HG02571 (cell line): ENCODE results near the gene NDUFB10.

Experiments used
- ATAC-seq: cut with Tn5 transposase; IDR thresholded peaks from one replicate; pipeline ENCODE4 v1.9.1; 2021; ENCODE audit warnings: mild to moderate bottlenecking, moderate library complexity; ENCODE audit not compliant: unreplicated experiment

The NDUFB10 gene

DNA sequence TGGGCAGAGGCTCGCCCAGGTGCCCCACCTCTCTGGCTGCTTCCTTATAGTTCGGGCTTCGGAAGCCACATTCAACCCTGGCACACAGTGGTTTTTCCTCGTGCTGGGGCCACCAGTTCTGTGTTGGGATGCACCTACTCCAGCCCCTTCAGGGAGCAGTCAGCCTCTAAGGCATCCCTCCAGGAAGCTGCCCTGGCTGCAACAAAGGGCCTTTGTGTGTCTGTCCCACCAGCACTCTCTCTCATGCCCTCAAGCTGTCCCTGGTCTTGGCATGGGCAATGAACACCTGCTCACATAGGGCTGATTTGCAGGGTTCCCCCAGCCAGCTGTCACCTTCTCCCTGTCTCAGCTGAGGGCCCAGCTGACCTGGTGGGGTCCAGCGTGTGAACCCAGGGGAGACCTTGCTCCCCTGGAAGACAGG, 22.7 kb downstream of the NDUFB10 start:
- no peak for ATAC-seq

DNA sequence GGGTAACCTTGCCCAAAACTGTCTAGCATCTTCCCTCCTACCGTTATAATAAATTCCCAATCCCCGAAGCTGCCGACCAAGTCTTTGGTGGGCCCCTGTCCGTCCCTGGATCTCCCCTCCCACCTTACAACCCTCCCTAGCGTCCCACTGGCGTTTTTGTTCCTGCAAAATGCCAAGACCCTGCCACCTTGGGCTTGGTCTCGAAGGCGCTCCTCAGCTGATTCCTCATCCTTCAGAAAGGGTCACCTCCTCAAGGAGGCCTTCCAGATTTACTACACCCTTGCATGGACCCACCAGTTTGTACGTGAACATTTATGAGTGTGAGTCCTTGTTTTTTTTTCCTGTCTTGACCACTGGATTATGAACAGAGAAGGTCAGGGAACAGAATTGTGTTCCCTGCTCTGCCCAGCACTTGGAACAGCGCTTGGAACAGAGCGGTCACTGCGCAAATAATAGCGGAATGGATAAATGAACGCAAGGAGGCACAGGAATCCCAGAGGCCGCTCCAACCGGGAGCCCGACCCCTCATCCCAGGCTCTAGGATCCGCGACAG, 23.7 kb downstream of the NDUFB10 start:
- no peak for ATAC-seq

DNA sequence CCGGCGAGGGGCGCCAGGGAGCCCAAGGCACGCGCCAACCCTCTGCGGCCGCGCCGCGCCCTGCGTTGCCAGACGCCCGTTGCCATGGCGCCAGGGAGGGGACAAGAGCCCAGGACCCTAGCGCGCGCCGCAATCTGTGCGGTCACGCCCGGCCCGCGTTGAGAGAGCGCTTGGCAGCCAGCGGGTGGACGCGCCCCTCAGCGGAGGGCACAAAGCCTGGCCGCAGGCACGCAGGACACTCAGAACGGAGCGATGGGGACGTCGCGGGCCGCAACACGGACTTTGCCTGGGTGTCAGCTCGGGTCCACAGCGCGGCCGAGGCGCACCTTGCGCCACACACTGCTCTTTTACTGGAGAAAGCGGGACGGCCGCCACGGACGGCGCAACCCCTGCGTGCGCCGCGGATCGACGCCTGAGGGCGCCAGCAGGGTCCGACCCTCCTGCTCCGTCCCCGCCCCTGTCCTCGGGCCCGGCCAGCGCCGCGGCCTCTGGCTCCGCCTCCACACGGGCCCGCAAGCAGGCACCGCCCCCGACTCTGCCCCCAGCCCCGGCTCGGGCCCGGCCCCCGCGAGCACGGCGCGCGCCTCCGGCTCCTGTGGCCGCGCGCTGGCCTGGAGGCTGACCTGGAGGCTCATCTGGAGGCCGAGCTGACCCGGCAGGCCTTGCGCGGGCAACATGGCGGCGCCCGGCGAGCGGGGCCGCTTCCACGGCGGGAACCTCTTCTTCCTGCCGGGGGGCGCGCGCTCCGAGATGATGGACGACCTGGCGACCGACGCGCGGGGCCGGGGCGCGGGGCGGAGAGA, 24.4 kb downstream of the NDUFB10 start, which contains the start of gene GFER:
TSS of gene GFER (plus strand) at position 650 of the 803 bp plus-strand sequence. CDS start at position 676, 26 bp downstream.
- ATAC-seq: peak; percentile 69

DNA sequence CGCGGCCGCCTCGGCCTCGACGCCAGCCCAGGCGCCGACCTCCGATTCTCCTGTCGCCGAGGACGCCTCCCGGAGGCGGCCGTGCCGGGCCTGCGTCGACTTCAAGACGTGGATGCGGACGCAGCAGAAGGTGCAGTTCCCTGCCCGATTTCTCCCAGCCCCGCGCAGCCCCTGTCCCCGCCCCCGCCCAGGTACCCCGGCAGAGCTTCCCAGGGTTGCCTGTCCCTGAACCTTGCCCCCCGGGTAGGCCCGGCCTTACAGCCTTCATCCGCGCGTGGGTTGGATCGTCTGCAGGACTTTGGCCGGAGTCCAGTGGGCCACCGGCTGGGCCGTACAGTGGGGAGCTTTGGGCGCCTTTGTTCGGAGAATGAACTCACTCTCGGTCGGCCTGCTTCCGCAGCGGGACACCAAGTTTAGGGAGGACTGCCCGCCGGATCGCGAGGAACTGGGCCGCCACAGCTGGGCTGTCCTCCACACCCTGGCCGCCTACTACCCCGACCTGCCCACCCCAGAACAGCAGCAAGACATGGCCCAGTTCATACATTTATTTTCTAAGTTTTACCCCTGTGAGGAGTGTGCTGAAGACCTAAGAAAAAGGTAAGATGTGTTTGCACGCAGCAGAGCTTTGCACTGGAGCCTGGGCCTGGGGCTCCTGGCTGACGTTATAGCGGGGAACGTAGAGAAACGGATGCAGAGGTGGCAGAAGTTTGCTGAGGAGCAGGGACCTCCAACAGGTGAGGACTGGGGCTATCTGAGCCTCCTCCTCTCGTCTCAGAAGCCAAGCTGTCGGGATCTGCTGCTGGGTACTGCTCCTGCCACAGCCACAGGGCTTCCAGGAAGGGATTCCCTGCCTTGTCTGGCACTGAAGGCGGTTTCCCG, 25.2 kb downstream of the NDUFB10 start:
- no peak for ATAC-seq

DNA sequence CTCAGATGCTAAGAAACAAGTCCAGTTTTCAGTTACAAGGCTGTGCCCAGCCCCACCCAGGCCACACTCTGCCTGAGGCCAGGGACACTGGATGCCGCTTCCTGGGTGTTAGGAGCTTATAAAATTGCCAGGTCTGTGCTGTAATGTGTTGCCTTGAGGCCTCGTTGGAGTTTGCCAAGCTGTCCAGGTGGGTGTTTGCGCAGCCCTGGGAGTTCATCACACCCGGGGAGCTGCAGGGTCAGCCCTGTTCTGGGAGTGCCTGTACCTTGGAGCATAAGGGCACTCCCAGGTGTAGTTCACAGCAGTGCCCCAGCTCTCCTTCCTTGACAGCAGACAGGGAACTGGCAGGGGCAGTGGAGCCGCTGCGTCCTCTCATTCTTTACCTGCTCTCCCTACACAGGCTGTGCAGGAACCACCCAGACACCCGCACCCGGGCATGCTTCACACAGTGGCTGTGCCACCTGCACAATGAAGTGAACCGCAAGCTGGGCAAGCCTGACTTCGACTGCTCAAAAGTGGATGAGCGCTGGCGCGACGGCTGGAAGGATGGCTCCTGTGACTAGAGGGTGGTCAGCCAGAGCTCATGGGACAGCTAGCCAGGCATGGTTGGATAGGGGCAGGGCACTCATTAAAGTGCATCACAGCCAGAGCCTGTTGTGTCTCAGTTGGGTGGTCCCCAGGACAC, 26.3 kb downstream of the NDUFB10 start:
- ATAC-seq: no peak

DNA sequence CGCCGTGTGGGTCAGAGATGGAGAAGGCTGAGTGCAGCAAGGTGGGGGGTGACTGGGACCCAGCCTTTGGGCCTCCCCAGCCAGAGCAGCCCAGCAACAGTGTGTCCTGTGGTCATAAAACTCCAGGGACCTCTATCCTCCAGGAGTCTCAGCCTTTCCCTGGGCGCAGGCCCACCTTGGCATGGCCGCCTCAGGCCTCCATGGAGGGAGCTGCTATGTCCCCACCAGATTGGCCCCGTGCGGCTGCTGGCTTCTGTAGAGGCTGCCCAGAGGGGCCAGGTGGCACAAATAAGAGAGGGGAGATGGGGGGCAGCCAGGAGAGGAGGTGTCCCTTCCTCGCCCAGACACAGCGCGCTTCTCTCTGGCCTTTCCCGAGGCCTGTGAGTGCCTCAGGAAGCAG, 27.9 kb downstream of the NDUFB10 start:
- ATAC-seq: no peak

DNA sequence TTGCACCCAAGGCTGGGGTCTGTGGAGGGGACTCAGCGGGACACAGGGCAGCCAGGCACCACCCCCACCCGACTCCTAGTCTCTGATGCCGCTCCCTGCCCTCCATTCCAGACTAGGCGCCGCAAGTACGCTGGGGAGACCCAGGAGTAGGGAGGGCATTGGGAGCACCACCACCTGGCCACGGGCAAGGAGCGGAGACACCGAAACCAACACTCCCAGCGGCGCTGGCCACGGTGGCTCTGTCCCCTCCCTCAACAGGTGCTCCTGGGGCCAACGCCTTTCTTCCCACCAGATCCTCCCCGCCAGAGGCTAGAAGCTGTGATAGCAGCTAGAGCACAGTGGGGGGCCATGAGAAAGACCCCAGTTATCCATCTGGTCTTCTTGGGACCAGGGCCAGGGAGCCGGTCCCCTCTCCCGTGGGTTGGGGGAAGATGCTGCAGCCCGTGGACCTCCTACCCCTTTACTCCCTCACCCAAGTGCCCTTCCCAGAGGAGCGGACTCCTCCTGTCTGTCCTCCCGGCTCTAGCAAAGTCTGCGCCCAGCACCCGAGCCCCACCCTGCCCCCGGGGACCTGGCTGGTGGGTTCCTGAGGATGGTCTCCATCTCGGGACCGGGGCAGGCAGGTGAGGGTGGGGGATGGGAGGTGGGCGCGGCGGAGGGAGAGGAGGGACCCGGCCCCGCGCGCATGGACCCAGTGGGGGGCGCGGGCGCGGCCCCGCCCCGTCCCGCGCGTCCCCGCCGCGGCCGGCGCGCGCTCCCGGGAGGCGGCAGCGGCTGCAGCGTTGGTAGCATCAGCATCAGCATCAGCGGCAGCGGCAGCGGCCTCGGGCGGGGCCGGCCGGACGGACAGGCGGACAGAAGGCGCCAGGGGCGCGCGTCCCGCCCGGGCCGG, 30.1 kb downstream of the NDUFB10 start, which contains the start of gene SYNGR3:
TSS of gene SYNGR3 (plus strand) at position 762 of the 892 bp plus-strand sequence. CDS start 133 bp downstream, outside the sequence.
- ATAC-seq: no peak

DNA sequence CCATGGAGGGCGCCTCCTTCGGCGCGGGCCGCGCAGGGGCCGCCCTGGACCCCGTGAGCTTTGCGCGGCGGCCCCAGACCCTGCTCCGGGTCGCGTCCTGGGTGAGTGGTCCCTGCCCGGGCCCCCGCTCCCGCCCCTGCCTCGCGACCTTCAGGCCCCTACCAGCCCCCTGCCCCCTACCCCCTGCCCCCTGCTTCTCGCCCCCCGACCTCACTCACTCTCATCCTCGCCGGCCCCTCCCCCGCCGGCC, 30.7 kb downstream of the NDUFB10 start:
- no peak for ATAC-seq

DNA sequence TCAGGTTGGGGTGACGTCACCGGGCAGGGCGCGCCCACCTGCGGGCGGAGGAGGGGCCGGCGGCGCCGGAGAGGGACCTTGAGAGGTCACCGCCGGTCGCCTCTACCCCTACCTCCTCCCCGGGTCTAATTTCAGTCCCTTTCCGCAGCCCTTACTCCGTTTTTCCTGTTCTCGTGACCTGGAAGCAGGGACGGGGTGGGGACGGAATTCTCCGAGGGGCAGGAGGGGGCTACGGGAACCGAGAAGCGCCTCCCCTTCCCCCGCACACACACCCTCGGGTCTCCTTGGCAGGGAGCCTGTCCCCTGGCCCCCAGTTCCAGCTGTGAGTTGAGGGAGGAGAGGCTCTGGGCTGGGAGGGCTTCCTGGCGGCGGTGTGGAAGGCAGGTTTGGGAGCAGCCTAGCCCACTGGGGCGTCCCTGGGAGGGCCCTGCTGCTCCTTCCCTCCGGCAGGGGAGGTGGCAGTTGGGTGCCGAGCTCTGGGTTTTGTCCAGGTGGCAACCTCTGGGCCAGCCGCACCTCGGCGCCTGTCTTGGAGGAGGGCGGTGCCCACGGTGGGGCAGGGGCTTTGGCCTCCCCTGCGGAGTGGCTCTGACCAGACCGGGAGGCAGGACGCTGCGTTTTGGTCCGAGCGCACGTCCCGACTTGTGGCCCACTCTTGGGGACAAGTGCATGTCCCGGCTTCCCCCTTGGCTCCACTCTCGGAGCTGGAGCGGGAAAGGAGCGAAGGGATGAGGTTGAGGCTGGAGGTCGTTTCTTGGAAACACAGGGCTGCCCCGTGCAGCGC, 31.2 kb downstream of the NDUFB10 start:
- ATAC-seq: no peak

DNA sequence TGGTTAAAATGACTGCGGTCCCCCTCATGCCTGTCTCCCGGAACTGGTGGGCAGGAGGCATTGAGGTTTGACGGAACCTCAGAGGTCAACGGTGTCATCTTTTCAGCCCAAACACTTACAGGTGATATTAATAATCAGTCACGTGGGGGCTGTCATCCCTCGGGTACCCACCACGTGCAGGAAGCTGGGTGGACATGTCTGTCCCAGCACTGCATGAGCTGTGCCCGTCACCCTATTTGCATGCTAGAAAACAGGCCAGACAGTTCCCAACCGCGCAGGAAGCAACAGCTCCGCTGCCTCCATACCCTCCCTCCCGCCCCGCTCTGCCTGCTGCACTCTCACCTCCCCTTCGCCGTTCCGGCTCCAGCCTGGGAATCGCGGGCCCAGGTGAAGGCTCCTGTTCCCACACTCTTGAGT, 31.8 kb downstream of the NDUFB10 start:
- ATAC-seq: no peak

DNA sequence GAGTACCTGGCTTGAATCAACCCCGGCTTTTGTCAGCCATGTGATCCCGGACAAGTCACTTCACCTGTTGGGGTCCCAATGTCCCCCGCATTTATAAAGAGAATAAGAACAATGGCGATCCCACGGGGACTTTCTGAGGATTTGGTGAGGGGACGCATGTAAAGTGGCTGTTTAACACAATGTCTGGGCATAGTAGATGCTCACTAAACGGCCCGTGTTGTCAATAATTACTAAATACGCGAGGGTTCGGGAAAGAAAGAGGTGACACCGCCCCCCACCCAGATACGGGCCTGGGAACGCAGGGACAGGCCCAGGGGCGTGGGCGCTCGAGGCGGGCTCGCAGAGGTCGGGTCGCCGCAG, 32.2 kb downstream of the NDUFB10 start:
- ATAC-seq: no peak

DNA sequence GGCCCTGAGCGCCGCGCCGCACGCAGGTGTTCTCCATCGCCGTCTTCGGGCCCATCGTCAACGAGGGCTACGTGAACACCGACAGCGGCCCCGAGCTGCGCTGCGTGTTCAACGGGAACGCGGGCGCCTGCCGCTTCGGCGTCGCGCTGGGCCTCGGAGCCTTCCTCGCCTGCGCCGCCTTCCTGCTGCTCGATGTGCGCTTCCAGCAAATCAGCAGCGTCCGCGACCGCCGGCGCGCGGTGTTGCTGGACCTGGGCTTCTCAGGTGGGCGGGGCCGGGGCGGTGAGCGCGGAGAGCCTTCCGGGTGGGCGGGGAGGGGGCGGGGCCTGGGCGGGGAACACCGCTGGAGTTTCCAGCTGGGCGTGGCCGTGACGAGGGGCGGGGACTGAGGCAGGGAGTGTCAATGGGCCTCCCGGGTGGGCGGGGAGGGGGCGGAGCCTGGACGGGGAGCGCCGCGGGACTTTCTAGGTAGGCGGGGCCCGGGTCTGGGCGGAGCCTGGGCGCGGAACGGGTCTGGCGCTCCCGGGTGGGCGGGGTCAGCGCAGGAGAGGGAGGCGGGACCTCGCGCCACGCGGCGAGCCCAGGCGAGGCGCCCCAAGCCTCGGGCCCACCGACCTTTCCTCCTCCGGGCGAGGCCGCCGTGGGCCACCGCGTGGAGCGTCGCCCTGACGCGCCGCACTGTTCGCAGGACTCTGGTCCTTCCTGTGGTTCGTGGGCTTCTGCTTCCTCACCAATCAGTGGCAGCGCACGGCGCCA, 32.8 kb downstream of the NDUFB10 start:
- ATAC-seq: peak; percentile 46

DNA sequence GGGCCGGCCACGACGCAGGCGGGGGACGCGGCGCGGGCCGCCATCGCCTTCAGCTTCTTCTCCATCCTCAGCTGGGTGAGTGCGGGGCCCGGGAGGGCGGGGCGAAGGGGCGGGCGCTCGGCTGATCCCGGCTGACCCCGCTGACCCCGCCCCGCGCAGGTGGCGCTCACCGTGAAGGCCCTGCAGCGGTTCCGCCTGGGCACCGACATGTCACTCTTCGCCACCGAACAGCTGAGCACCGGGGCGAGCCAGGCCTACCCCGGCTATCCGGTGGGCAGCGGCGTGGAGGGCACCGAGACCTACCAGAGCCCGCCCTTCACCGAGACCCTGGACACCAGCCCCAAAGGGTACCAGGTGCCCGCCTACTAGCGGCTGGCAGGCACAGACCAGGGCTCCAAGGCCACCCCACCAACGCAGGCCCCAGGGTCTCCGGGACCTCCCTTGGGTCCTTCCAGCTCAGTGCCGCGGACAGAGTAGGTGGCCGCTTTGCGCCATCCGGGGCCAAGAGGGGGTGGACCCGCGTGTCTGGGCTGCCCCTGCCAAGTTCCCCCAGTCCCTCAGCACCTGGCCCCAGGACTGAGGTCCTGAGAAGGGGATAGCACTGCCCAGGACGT, 33.5 kb downstream of the NDUFB10 start:
- ATAC-seq: no peak

DNA sequence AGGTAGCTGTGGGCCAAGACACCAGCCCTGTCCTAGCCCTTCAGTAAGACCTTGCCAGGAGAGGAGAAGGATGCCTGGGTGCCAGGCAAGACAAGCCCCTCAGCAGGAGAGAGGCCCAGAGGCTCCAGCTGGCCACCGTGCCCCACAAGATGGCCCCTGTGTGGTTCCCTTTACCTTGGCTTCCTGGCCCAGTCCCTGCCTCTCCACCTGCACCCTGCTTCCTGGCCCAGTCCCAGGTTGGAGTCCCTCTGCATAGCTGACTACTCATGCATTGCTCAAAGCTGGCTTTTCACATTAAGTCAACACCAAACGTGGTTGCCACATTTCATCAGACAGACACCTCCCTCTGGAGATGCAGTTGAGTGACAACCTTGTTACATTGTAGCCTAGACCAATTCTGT, 34.4 kb downstream of the NDUFB10 start:
- ATAC-seq: no peak

DNA sequence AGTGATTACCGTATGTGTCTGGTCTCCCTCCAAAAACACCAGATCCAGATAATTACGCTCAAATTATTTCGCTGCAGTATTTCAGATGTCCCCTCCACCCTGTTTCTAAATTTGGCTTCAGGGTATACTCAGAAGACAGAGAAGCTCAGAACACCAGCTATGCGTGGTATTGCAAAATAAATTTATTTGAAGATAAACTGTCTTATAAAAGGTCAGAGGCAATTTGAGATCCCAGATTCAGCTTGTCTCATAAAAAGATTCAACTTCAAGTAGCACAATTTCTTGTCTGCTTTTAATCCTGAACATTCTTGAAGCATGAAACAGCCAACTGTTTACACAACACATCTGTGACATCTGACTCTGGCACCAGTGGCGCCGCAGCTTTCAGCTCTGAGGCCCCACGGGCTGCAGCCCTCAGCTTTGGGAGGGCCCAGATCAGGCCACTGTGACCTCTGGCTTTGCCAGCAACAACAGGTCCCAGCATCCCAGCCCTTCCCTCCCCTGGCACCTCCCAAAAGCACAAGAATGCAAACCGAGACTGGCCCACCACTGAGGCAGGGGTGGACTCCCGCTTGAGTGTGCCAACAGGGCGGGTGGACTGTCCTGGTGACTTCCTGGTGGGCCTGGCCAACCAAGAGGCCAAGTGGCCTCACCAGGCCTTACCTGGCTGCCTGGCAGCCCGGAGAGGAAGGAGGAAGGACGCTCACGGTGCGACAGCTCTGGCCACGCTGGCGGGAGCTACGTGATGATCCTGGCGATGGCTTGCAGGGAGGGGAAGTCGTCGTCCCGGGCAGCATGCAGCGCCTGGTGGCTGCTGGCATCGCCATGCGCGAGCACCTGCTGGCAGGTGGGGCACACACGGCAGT, 38.4 kb downstream of the NDUFB10 start:
- ATAC-seq: no peak

DNA sequence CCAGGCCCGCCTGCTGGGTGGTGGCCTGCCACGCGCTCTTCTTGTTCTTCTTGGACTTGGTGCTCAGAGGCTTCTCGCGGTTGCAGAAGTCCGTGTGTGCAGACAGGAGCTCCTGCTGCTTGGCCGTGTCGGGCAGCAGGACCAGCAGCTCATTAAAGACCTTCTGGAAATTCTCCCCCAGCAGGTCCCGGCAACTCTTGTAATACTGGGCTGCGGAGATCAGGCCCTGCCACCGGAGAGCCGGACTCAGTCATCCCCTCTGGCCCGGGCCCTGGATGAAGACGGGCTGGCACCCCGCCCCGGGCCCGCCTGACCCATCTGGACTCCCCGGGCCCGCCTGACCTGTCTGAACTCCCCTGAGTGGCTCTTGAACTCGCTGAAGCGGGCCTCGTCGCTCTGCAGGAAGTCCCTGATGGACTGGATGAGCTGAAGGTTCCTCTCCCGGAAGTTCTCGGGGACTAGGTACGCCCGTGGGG, 39.1 kb downstream of the NDUFB10 start:
- no peak for ATAC-seq
